IMR-90 (cell line): ENCODE results near the gene CHAT.

Experiments used
- CEBPB ChIP-seq: IDR thresholded peaks from 2 replicates; pipeline ENCODE4 v1.6.1; 2012; ENCODE audit warnings: low read depth, low read length, improper control_type of control experiment
- CHD1 ChIP-seq: IDR thresholded peaks from 2 replicates; pipeline ENCODE4 v1.6.1; 2012; ENCODE audit warnings: low read depth, low read length, improper control_type of control experiment
- CTCF ChIP-seq: conservative IDR thresholded peaks from 2 replicates; pipeline ENCODE4 v1.5.1; 2012; ENCODE audit warnings: mild to moderate bottlenecking, low read depth, low read length, improper control_type of control experiment
- FOS ChIP-seq: fragments of 150-350 bp; IDR thresholded peaks from 2 replicates; pipeline ENCODE4 v1.6.1; 2016; ENCODE audit warnings: low read depth, low read length
- MAFK ChIP-seq: IDR thresholded peaks from 2 replicates; pipeline ENCODE4 v1.6.1; 2012; ENCODE audit warnings: low read depth, low read length, improper control_type of control experiment
- MAZ ChIP-seq: IDR thresholded peaks from 2 replicates; pipeline ENCODE4 v1.6.1; 2012; ENCODE audit warnings: low read depth, mild to moderate bottlenecking, low read length, improper control_type of control experiment, moderate library complexity, borderline replicate concordance
- NFE2L2 ChIP-seq: fragments of 150-350 bp; IDR thresholded peaks from 2 replicates; pipeline ENCODE4 v1.6.1; 2016; ENCODE audit warnings: low read depth, mild to moderate bottlenecking, low read length
- POLR2A ChIP-seq: IDR thresholded peaks from 2 replicates; pipeline ENCODE4 v1.6.1; 2012; ENCODE audit warnings: mild to moderate bottlenecking, low read depth, low read length
- RCOR1 ChIP-seq: IDR thresholded peaks from 2 replicates; pipeline ENCODE4 v1.6.1; 2012; ENCODE audit warnings: mild to moderate bottlenecking, low read length, improper control_type of control experiment; ENCODE audit not compliant: insufficient replicate concordance
- TF ChIP-seq, protein P1 (sequence below): fragments of 150-350 bp; IDR thresholded peaks from 2 replicates; pipeline ENCODE4 v1.6.1; 2017; ENCODE audit warnings: mild to moderate bottlenecking, antibody characterized with exemption, low read length, low read depth

- TF ChIP-seq, protein P1, sequence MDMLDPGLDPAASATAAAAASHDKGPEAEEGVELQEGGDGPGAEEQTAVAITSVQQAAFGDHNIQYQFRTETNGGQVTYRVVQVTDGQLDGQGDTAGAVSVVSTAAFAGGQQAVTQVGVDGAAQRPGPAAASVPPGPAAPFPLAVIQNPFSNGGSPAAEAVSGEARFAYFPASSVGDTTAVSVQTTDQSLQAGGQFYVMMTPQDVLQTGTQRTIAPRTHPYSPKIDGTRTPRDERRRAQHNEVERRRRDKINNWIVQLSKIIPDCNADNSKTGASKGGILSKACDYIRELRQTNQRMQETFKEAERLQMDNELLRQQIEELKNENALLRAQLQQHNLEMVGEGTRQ, result no peak
- TF ChIP-seq CTCF (no peak), POLR2A (no peak), CEBPB (no peak), NFE2L2 (no peak), CHD1 (no peak), FOS (no peak), MAZ (no peak), RCOR1 (no peak), MAFK (no peak)
Observed at GRCh38 chr10:49678827-49679479, 65.1 kb downstream of the CHAT start.
